ENCODE measurements around the gene KRTAP4-6. TPM values are rescaled to one million over a fixed set of nuclear protein-coding genes. Genes with fewer than 3 reads are reported as not detected.
"Not testable (repeated sequence)": the region's sequence is repeated elsewhere in the genome, so short reads cannot be mapped to it uniquely, and the experiment has no call there.

KRTAP4-6 gene
- total and polyA plus RNA-seq, 2 of the 13 experiments (the other 11 are each of a cell fraction or from before 2014, with no cell fraction given) = not detected

GRCh38 chr17:41189837-41190318, 49.5 kb upstream of the KRTAP4-6 start, which contains the start of gene KRTAP9-1:
TSS of gene KRTAP9-1 (plus strand) at chr17:41189887. CDS start at chr17:41189887, 0 bp downstream.
- H3K36me3 ChIP-seq (replicated peaks in 1 of 2; ENCODE audit: control insufficient read depth in 1 of 2, insufficient read depth in 2 of 2, low read length in 2 of 2); H3K4me1 ChIP-seq (ENCODE audit: insufficient read depth, low read length); H3K4me2 ChIP-seq (ENCODE audit: low read depth, low read length); H3K4me3 ChIP-seq (replicated peaks in 1 of 3; ENCODE audit: insufficient read depth in 1 of 3, low read depth in 2 of 3, low read length in 3 of 3); H3K9ac ChIP-seq (ENCODE audit: insufficient read depth, low read depth, low read length); DNase-seq (ENCODE audit: low spot score); H2AFZ ChIP-seq (ENCODE audit: low read length); H3K9me3 ChIP-seq (ENCODE audit: low read length); BruUV-seq (replicated peaks); ATAC-seq; POLR2A ChIA-PET; FAIRE-seq; H3K27me3 ChIP-seq (ENCODE audit: control insufficient read depth in 1 of 2, insufficient read depth in 2 of 2, low read length in 2 of 2); H3K79me2 ChIP-seq (ENCODE audit: insufficient read depth, low read length); in situ Hi-C loops (cut with HindIII; ENCODE audit: extremely low pct_ligation_motif_present, low pct_unique_long_range_greater_than_20kb); CTCF ChIA-PET (ENCODE audit: low intra/inter-chr PET ratio, low total read pairs); H3K27ac ChIP-seq (ENCODE audit: extremely low read length, insufficient read depth, low read length); H4K20me1 ChIP-seq (ENCODE audit: insufficient read depth, low read length); intact Hi-C loops (cut with micrococcal nuclease; ENCODE audit: unreplicated experiment): not testable (repeated sequence)
- peak; percentile 41; the same call in 1 of the 2 replicates for TF ChIP-seq ZNF225 (CRISPR knock-in tag; IDR thresholded peaks at IDR 0.05)
- TF ChIP-seq ZNF687 (CRISPR knock-in tag; IDR thresholded peaks at IDR 0.05) = 0 out of 2 replicates have a peak, but pooled peaks have one; percentile 10
- 0% methylated on average over 1 of the region's 1 CpG for WGBS (ENCODE audit: low lambda C conversion rate)

DNA sequence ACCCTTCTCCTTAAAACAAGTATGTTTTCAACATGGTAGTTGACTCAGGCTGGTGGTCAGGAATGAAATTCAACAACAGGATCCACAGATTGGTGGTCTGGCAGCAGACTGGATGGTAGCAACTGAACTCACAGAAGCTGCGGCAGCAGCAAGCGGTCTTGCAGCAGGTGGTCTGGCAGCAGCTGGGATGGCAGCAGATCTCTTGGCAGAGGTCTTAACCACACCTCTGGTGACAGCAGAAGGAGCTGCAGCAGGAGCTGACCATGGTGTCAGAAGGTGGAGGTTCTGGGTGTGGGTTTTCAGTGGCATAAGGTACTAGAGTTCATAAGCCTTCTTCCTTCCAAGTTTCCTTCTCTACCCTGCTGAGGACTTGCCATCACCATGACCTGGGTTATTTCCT, 46.5 kb upstream of the KRTAP4-6 start:
- no peak overlapping the region for H3K27ac ChIP-seq (ENCODE audit: extremely low read length, insufficient read depth, low read length)
- no peak overlapping the region for H3K4me3 ChIP-seq (replicated peaks in 1 of 3; ENCODE audit: insufficient read depth in 1 of 3, low read depth in 2 of 3, low read length in 3 of 3)
- FAIRE-seq = no peak
- 56% methylated on average over 2 of the region's 2 CpGs for WGBS (ENCODE audit: low lambda C conversion rate)
- H3K27me3 ChIP-seq (ENCODE audit: control insufficient read depth in 1 of 2, insufficient read depth in 2 of 2, low read length in 2 of 2) = 0 out of 5 replicates have a peak, but pooled peaks cover 0 to 7% of the 10 kb centered on the region in 2 experiments
- H3K36me3 ChIP-seq (replicated peaks in 1 of 2; ENCODE audit: control insufficient read depth in 1 of 2, insufficient read depth in 2 of 2, low read length in 2 of 2) = no peaks in the 10 kb centered on the region
- CTCF ChIA-PET (ENCODE audit: low intra/inter-chr PET ratio, low total read pairs) = no interaction called here
- POLR2A ChIA-PET = no interaction called here
- no peak for ATAC-seq
- TF ChIP-seq ZNF883 (CRISPR knock-in tag; IDR thresholded peaks at IDR 0.05; ENCODE audit: not compliant biosample characterization) (no peak), SMAD9 (CRISPR knock-in tag; IDR thresholded peaks at IDR 0.05) (no peak), REL (CRISPR knock-in tag; conservative IDR thresholded peaks at IDR 0.05) (no peak), ZFP82 (CRISPR knock-in tag; IDR thresholded peaks at IDR 0.05; ENCODE audit: borderline replicate concordance) (no peak), PBX2 (CRISPR knock-in tag; IDR thresholded peaks at IDR 0.05) (no peak), PHF8 (CRISPR knock-in tag; IDR thresholded peaks at IDR 0.05) (no peak), SMC3 (IDR thresholded peaks at IDR 0.05; ENCODE audit: low read length) (no peak)
- TF ChIP-seq, protein P1, sequence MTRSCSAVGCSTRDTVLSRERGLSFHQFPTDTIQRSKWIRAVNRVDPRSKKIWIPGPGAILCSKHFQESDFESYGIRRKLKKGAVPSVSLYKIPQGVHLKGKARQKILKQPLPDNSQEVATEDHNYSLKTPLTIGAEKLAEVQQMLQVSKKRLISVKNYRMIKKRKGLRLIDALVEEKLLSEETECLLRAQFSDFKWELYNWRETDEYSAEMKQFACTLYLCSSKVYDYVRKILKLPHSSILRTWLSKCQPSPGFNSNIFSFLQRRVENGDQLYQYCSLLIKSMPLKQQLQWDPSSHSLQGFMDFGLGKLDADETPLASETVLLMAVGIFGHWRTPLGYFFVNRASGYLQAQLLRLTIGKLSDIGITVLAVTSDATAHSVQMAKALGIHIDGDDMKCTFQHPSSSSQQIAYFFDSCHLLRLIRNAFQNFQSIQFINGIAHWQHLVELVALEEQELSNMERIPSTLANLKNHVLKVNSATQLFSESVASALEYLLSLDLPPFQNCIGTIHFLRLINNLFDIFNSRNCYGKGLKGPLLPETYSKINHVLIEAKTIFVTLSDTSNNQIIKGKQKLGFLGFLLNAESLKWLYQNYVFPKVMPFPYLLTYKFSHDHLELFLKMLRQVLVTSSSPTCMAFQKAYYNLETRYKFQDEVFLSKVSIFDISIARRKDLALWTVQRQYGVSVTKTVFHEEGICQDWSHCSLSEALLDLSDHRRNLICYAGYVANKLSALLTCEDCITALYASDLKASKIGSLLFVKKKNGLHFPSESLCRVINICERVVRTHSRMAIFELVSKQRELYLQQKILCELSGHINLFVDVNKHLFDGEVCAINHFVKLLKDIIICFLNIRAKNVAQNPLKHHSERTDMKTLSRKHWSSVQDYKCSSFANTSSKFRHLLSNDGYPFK (CRISPR knock-in tag; IDR thresholded peaks at IDR 0.05; ENCODE audit: borderline replicate concordance) = no peak
- no peak overlapping the region for H3K4me2 ChIP-seq (ENCODE audit: low read depth, low read length)
- H4K20me1 ChIP-seq (ENCODE audit: insufficient read depth, low read length) = no peaks in the 10 kb centered on the region
- no peaks in the 10 kb centered on the region for H3K4me1 ChIP-seq (ENCODE audit: insufficient read depth, low read length)
- no peak for DNase-seq (ENCODE audit: low spot score)
- H2AFZ ChIP-seq (ENCODE audit: low read length) = no peak overlapping the region
- H3K9ac ChIP-seq (ENCODE audit: insufficient read depth, low read depth, low read length) = no peak overlapping the region
- intact Hi-C loops (cut with micrococcal nuclease; ENCODE audit: unreplicated experiment) = no loop called here
- H3K9me3 ChIP-seq (ENCODE audit: low read length) = no peaks in the 10 kb centered on the region
- H3K79me2 ChIP-seq (ENCODE audit: insufficient read depth, low read length) = no peaks in the 10 kb centered on the region
- in situ Hi-C loops (cut with HindIII; ENCODE audit: extremely low pct_ligation_motif_present, low pct_unique_long_range_greater_than_20kb) = no loop called here
- BruUV-seq (replicated peaks) = no TSS peak
